TTC549 (cell line): Measurements from ENCODE around the gene DLX1.
"Not testable (repeated sequence)": the region's sequence is repeated elsewhere in the genome, so short reads cannot be mapped to it uniquely, and the experiment has no call there.

Experiments used
- FAIRE-seq: peaks from 2 replicates; lab custom pipeline; 2012; peaks lifted over from hg19 to GRCh38; lab: Jason Lieb, UNC

Gene DLX1

DNA sequence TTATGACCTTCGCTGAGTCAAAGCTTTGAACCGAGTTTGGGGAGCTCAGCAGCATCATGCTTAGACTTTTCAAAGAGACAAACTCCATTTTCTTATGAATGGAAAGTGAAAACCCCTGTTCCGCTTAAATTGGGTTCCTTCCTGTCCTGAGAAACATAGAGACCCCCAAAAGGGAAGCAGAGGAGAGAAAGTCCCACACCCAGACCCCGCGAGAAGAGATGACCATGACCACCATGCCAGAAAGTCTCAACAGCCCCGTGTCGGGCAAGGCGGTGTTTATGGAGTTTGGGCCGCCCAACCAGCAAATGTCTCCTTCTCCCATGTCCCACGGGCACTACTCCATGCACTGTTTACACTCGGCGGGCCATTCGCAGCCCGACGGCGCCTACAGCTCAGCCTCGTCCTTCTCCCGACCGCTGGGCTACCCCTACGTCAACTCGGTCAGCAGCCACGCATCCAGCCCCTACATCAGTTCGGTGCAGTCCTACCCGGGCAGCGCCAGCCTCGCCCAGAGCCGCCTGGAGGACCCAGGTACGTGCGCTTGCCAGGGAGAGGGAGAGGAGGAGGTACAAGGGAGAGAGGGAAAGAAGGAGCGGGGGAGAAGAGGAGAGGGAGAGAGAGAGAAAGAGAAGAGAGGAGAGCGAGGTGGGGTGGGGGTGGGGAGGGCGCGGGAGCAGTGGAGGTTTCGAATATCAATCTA is at the start of gene DLX1:
Gene DLX1, plus strand, starts transcription at position 48 of the 700 bp plus-strand sequence. Its CDS starts 171 bp downstream, at position 219.
- FAIRE-seq, result no peak

DNA sequence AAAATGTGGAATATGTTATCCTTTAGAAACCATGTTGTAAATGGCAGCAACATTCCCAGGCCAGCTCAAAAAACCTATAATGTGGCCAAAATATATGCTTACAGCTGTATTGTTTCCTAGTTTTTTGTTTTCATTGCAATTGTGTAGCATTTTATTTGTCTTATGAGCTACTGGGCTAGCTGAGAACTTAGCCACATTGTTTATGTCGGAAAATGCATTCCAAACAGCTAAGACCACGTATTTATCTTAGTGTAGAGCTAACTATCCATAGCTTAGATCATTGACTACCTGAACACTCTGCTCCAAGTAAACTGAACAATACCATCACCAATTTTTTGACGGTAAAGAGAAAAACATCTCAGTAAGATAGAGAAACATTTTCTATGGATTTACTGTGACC is 47.2 kb upstream of the DLX1 start:
- peak; percentile 45 for FAIRE-seq

DNA sequence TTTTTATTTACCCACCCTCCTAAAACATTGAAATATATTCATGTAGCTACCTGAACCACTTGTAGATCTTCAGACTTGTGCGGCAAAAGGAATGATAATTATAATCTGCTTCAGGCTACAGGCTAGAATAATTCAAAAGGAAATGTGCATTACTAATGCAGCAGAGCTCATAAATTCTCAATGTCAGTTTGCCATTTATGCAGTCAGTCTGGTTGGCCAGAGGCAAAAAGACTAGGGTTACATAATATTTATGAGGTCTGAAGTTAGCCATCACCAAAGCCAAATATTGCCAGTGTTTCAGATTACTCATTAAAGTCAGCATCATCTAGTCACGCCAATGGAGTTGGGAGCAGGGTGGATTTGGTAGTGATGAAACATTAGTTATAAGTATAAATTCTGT is 46.7 kb upstream of the DLX1 start:
- no peak for FAIRE-seq

DNA sequence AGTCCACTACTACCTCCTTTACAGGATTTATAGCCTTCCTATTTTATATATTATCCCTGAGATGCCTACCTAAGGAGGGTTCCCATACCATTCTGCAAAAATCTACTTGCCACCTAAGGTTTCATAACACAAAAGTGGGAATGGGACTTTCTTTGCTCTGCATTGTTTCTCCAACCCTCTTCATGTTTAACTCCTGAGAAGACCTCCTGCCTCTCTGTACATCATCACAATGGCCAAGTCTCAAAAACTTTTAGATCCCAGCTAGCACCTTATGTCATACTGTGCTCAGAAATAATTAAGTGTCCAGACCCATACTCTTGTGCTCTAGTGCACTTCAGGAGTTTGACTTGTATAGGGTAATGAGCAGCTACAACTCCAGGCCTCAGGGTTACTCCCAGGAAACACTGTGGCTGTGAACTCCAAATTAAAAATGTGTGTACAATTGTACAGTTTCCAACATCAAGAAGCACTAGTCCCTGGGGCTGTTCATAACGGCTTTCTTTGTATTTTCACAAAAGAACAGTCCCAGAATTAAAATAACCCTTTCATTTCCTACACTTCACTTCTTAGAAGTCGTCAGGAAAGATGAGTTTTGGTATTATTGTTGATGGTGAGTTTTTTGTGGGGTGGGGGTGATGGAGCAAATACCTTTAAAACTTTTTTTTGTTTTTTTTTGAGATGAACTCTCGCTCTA is 46.1 kb upstream of the DLX1 start:
- peak; percentile 62 for FAIRE-seq

DNA sequence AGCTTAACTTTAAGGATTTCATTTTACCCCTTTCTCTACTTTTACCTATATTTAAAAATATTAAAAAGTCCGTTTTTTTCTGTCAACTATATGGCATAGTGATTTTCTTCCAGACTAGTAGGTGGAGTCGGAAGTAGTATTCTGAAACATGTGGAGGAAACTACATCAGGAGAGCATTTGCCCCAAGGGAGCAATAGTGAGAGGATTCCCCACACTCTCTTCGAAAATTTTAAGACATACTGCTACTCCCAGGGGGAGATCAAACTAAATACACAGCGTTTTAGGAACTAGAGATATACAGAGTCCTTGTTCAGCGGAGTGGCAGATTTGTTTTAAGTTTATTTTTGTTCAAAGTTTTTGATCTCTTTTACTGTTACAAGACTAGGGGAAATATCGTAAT is 45.0 kb upstream of the DLX1 start:
- no peak for FAIRE-seq

DNA sequence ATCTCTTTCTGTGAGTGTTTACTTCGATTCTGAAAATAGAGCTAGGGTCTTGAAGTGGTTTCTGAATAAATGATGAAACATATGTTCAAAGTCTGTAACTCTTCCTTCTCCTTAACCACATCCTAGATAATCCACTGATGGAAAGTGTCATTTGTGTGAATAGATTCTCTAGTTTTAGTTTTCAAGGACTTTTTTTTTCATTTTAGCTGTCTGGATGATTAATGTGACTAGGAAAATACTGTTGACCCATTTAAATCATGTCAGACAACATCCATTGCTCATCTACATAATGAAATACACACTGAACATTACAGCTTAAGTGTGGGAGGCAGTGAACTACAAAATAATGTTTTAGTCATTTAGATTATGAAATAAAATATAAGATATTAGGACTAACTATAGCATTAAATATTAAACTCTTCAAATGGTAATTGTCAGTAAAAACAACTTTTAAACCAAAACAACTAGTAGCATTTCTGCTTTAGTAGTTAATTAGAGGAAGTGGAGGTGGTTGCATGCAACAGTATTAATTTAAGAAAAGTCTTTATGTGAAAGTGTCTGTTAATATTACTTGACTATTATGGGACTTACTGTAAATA is 39.1 kb upstream of the DLX1 start:
- no peak for FAIRE-seq

DNA sequence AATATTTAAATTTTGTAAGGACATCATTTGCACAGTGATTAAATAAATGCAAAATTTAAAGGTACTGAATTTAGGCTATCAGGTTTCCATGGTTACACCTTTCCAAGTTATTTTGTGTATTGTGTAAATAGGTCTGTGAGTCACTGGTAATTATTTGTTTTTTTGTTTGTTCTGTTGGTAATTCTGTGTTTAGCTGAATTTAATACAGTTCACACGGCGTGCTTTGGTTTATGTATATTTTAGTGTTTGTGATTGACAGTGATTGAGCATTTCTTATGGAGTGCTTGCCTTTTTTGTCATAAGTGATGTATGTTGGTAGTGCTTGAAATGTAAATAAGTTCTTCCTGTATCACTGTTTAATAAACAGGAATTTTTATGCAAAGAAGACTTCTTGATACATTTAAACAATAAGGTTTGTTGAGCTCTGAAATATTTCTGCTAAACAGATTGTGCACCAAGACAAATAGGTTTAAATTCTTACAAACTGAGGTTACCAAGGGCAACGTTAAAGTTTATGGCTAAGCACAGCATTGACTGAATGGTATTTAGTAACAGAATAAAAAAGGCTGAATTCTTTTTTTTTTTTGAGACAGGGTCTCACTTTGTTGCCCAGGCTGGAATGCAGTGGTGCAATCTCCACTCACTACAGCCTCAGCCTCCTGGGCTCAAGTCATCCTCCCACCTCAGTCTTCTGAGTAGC is 38.3 kb upstream of the DLX1 start:
- FAIRE-seq, result peak; percentile 97

DNA sequence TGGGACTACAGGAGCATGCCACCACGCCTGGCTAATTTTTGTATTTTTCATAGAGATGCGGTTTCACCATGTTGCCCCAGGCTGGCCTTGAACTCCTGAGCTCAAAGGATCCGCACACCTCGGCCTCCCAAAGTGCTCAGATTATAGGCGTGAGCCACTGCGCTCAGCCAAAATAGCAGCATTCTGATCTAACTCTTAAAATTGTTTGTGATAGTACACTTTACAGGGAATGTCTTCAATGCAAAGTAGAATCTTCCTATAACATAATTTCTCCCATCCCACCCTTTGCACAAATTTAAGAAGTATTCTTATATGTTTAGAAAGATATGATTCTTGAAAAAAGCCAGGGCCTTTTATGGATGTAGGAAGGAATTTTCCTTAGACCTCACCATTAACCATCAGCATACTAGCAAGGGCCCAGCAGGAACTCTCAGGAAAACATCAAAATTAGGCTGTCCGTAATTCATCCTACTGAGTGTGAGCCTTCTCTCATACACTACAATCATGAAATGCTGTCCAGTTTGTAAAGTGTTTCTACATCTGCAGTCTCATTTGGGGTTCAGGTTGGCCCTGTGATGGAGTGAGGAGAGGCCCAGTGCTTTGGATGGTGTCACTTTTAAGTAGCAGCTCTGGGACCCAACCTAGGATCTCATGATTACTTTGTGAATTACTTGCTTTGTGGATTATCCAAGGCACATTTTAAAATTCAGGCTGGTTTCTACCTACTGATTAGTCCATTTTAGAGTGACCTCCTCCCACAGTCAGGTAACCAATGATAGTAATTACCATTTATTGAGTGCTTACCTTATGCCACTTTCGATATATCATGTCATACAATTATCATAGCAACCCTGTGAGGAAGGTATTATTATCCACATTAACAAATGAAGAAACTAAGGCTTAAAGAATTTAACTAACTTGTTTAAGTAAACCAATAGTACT is 37.5 kb upstream of the DLX1 start:
- no peak for FAIRE-seq

DNA sequence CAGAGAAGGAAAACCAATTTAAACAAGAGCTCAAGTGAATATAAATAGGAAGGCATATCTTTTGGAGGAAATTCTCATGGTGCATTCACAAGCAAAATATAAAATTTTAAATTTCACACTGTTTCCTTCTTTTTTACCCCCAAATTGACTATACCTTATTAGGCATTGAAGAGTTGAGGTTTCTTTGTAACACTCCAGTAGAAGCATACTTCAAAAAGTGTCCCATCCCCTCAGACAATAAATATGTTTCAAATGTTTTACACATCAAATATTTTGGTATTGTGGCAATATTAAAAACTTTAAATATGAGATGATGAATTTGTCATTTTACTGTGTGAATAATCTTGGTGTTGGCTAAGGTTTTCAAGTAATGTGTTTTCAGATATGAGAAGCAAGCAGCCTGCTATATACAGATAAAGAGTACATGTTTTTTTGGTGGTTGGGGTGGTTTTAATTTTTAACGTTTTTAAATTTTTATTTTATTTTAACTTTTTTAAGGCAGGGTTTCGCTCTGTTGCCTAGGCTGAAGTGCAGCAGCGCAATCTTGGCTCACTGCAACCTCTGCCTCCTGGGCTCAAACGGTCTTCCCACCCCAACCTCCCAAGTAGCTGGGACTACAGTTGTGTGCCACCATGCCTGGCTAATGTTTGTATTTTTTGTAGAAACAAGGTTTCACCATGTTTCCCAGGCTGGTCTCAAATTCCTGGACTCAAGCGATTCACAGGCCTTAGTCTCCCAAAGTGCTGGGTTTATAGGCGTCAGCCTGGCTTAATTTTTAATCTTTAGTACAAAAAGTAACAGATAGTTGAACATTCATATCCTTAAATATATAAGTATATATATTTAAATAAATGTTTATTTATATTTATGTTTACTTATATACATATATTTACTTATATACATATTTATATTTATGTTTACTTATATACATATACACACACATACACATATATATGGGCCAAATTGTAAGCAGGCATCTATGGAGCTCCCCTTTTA is 36.5 kb upstream of the DLX1 start:
- FAIRE-seq, result no peak

DNA sequence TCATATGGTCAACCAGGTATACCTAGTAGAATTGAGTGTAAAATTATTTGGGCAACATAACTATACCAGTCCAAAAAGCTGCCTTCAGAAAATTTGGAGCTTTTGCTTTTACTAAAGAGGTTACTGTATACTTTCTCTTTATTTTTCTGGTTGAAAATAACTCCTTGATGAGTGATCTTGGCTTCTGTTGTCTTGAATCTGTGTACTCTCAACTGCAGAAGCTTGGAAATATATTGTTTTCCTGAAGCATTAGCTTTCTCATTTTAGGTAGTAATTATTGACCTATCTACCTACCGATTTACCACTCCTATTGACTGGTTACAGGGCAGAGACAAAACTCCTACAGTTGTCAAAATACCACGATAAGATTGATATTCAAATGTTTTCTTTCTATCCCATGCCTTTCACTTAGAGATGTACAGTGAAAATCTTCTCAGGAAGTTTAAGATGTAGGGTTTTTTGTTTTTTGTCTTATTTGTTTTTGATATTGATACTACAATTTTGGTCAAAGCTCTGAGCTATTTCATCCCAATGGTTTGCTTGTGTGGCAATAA is 35.7 kb upstream of the DLX1 start:
- no peak for FAIRE-seq

DNA sequence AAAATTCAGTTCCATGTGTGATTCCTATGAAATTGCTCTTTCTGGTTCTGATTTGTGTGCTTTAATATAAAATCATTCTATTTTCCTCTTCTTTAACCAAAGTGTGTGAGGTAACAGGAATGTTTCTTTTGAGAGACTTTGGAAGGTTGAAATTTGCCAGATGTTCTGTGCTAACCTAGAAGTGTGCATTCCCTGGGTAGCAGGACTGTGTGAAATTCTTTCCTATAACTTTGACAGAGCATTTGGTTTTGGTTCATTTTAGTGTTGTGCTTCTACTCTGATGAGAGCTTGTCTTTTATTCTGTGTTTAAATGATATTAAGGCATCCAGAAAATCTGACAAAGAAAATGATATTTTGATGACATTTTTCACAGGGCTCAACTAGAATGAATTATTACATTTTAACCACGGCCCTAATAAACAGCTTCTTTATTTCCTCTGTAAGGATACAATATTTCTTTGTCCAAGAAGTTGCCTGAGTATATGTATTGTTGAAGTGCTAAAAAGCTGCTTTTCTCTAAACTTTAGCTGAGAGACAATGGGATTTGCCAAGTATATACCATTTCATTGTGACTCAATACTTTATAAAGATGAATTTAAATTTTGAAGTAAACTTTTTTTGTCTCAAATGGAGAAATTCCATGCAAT is 34.7 kb upstream of the DLX1 start:
- no peak for FAIRE-seq

DNA sequence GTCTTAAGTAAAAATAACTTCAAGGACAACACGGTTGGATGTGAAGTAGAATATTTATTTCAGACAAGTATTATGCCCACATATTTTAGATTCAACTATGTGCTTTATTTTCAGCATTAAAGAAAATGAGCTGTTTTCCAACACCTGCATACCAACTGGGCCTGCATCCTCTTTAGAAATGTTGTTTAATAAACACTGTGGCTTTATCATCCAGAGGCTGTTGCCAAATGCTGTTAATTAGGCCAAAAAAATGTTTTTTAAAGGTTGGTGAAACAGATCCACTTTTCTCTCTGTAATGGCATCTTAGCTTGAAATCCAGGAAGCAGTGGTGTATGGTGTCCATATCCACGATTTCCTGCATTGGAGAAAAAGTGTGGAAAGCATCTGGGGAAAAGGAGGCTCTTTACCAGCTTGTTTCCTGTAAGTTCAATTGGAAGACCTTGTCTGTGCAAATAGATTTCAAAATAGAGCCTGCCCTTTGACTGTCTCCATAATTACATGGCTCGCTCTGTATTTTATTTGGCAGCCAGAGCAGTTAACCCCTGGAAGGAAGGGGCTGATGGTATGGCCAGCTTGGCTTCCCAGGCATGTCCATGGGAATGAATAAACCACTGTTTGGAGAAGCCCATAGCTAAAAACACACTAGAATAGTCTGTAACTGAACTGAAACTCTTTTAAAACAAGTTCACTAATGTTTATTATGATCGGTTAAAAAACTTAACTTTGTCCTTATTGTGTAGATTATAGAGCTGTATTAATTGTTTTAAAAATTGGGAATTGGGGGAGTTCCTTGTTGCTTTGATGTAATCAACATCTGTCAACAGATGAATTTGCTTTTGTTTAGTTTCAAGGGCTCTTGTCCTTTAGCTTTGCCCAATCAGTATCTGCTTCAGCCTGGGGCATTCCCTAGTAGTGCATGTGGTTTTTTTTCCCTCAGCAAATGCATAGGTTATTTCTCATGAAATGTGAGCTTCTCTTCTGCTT is 33.0 kb upstream of the DLX1 start:
- peak; percentile 97 for FAIRE-seq

DNA sequence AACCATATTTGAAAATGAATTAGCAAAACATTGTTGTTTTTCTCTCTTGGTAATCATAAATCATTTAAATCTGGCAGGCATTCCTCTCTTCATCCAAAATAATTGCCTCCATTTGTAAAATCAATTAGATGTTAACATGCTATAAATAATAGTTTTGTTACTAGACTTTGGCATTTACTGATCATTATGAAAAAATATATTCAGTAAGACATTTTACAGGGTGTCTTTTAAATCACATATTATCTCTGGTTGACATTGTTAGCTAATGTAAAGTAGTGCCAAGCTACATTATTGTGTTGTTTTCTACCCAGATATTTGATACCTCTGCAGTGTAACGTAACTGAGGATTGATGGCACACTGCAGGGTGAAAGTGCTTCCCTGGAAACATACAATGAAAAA is 31.8 kb upstream of the DLX1 start:
- peak; percentile 75 for FAIRE-seq

DNA sequence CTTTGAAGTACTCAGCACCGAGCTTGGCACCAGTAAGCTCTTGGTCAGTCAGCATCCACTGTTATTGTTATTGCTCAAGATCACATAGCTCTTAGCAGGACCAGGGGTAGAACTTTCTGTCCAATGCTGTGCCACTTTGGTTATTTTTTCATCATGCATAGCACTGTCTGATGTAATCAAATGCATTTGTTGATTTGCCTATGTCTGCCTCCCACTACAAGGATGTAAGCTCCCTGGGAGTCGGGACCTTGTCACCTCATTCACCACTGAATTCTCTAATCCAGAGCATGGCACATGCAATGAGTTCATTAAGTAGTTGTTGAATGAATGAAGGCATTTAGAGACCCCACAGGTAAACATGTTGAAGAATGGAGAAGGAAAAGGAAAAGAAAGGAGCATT is 29.0 kb upstream of the DLX1 start:
- FAIRE-seq, result no peak

DNA sequence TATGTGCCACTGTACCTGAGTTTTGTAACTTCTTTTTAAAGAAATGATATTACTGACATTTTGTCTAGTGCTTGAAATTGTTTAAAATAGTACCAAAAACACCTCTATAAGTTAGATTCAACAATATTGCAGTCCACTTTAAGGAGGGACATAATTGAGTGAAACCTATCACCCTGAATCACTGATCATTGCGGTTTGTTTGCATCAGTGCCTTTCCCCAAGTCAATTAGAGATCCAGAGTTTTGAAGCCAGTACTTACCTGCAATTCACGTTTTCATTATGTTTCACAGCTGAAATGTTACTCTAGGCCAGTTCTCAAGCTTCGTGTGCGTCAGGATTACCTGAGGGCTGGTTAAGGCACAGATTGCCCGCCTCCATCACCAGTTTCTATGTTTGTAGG is 26.6 kb upstream of the DLX1 start:
- no peak for FAIRE-seq

DNA sequence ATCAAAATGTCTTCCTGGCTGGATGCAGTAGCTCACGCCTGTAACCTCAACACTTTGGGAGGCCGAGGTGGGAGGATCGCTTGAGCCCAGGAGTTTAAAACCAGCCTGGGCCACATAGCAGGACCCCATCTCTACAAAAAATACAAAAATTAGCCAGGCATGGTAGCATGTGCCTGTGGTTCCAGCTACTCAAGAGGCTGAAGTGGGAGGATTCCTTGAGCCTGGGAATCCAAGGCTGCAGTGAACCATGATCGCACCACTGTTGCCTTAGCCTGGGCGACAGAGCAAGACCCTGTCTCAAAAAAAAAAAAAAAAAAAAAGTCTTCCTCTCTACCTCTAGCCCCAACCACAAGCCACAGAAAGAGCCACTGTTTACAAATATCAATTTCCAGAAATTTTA is 25.2 kb upstream of the DLX1 start:
- not testable (repeated sequence) for FAIRE-seq

DNA sequence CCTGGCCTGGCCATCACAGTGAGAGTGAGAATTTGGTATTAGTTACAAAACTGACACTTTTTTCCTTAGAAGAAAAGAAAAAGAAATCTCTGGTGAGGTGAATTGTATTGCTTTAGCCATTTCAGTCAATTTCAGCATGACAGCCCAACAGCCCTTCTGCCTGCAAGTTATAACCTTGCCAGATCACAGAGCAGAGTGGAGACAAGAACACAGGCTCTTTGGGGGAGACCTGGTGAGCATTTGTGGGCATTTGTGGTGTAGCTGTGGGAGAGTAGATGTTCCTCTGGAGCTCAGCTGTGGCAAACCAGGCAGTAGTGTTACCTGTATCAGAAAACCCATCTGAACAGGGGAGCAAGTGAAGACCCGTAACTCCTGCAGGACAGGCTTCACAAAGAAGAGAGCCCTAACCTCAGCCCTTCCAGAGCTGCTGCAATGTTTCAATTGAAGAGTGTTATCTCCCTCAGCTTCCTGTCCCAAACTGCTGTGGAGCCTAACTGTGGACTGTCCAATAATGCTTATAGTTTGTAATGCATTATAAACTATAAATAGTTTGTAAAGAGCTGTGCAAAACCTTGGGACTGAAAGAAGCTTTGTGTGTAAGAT is 22.8 kb upstream of the DLX1 start:
- FAIRE-seq, result no peak

DNA sequence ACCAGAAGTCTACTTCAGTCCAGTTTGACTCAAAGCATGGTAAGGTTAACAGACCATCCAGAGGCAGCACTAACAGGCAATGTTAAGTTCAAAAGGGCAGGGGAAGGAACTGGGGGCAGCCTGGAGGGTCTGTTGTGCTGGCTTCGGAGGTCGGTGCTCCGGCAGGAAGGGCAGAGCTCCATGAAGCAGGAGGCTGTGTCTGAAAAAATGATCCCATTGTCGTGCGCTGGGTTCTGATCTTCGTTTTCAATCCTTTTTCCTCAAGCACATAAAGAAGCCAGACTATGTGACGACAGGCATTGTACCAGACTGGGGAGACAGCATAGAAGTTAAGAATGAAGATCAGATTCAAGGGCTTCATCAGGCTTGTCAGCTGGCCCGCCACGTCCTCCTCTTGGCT is 21.9 kb upstream of the DLX1 start:
- peak; percentile 97 for FAIRE-seq
